GM18511 (cell line): ENCODE measurements around the gene SPATA16.
"Not testable (repeated sequence)": the region's sequence is repeated elsewhere in the genome, so short reads cannot be mapped to it uniquely, and the experiment has no call there.

Experiments used
- ATAC-seq: cut with Tn5 transposase; IDR thresholded peaks from one replicate; pipeline ENCODE4 v1.9.1; 2021; ENCODE audit warnings: mild to moderate bottlenecking, moderate library complexity; ENCODE audit not compliant: unreplicated experiment

Gene SPATA16

DNA sequence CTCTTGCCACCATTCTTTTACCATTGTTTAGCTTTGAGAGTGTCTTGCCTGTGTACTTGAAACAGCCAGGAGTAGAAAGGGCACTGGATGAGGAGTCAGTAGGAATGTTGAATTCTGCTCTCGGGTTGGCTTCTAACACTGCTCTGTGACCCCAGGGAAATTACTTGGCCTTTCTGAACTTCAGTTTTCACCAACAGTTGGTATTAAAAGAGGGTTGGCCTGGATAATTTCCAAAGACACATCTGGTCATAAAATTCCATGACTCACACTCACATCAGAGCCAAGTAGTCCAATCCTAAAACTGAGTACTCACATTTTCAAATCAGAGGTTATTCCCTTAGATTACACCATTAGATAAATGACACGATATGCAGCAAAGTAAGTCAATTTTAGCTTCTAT, 248.9 kb downstream of the SPATA16 start:
- ATAC-seq: no peak

DNA sequence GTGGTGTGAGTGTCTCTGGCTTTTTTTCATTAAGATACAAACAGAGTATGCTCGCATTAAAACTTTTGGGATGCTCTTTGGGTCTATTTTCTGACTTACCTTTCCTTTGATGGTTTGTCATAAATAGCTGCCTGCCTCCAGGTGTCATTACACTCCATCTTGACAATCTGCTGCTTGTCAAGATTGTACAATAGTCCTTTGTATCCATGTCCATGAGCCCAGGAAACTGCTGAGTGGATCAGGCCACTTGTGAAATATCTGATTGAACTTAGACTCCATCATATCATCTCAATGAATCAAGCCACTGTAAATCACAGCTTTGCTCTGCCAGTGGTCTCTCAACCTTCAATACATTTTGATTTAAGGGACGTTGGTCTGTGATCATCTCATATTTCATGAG, 255.3 kb downstream of the SPATA16 start:
- no peak for ATAC-seq

DNA sequence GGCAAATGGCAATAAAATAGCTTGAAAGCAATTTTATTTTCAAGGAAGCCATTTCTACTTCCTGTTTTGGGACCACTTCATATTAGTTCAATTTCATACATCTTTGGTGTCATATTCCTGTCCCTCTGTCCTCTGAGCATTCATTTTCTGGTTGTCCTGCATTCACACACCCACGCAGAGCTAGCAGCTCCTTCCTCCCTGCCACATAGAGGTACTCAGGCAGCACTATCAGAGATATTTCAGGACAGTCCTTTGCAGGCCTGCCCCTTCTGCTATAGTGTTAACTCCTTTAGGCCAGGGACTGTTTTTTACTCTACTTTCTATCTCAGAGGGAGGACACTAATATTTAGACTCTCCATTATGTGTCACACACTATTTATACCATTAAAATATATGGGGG, 258.5 kb downstream of the SPATA16 start:
- ATAC-seq: no peak

DNA sequence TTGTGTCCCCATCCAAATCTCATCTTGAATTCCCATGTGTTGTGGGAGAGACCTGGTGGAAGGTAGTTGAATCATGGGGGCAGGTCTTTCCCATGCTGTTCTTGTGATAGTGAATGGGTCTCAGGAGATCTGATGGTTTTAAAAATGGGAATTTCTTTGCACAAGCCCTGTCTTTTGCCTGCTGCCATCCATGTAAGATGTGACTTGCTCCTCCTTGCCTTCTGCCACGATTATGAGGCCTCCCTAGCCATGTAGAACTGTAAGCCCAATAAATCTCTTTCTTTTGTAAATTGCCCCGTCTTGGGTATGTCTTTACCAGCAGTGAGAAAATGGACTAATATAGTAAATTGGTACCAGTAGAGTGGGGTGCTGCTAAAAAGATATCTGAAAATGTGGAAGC, 261.7 kb downstream of the SPATA16 start:
- not testable (repeated sequence) for ATAC-seq

DNA sequence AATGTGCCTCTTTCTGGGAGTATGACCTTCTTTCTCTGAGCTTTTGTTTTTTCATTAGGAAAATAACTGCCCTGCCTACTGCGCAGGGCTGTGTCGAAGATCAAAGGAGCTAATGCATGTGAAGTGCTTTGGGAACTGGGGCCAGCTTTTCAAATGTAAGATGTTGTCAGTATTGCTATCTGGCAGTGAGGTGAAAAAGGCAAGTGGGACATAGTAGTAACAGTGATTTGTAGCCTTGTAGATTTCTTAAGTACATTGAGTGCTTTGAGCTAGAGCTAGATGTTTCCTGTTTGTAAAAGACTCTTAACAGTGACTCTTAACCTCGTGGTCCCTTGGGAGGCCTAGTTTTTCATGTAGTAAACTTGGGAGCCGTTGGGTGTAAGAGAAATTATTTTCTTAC, 264.0 kb downstream of the SPATA16 start:
- ATAC-seq: no peak

DNA sequence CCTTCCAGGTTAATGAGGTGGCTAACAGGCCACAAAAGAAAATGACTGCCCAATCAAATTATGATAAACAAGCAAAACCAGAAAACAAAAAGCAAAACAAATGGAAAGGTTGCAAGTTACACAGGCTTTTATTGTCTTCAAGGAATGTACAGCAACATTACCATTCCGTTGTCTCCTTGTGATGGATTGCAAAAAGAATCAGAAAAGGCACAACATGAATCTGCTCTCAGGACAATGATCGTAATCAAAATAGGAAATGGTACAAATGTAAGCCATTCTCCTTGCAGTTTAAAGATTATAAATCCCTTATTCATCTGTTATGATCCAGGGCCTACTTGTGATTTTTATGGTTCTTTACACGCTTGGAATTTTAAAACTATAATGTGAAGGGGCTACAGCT, 264.7 kb downstream of the SPATA16 start:
- no peak for ATAC-seq

DNA sequence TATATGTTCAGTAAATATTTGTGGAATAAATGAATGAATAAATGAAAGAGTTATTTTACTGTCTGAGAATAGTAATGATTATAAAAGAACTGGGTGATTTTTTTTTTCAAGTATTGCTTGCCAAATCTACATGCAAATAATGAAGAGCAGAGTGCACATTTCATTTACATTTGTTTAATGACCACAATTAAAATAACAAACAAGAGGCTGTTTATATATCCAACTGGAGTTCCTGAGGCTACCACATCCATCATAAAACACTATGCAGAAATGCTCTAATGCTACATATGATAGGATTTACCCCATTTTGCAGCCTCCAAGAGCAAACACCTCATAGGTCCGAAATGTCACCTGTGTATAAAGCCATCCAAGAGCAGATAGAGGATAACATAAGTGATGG, 266.0 kb downstream of the SPATA16 start:
- ATAC-seq: no peak

DNA sequence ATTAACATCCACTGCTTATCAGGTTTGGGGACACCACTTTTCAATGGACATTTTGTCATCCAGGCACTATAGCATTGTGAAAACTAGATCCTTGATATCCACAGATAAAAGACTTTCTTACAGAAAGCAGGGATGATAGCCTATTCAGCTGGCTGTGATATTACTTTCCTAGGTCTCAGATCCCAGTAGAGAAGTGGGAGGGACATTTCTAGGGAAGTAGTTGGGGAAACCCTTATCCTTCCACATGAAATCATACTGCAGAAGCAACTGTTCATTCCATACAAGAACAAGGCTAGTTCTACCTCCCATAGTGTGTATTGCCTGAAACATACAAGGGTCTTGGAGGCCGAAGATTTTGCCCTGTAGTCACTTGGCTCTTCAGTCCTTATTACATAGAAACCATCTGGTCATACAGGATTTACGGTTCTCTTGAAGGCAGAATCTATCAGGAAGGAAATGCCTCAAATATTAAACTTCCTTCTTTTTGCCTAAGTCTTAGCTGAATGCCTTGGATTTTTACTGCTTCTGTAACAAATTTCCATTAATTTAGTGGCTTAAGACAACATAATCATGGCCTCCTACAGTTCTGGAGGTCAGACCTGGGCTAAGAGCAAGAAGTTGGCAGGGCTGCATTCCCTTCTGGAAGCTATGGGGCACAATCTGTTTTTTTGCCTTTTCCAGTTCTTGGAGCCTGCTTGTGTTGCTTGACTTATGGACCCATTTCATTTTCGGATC, 271.1 kb downstream of the SPATA16 start:
- no peak for ATAC-seq

DNA sequence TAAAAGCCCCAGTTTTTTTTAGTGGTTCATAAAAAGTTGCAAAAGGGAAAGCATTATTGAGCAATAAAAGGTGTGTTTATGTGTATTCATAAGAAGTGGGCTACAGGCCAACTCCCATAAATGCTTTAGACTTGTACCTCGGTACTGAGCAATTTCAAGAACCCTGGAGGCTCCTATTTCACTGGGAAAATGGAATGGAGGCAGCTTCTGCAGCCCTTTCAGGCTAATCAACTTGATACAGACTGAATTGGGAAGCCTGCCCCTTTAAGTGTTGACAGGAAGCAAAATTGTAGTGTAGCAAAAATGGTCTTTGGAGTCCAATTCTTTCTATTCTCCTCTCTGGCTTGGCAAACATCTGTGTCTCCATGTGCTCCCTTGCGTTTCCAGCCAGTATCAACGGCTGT, 271.7 kb downstream of the SPATA16 start:
- no peak for ATAC-seq

DNA sequence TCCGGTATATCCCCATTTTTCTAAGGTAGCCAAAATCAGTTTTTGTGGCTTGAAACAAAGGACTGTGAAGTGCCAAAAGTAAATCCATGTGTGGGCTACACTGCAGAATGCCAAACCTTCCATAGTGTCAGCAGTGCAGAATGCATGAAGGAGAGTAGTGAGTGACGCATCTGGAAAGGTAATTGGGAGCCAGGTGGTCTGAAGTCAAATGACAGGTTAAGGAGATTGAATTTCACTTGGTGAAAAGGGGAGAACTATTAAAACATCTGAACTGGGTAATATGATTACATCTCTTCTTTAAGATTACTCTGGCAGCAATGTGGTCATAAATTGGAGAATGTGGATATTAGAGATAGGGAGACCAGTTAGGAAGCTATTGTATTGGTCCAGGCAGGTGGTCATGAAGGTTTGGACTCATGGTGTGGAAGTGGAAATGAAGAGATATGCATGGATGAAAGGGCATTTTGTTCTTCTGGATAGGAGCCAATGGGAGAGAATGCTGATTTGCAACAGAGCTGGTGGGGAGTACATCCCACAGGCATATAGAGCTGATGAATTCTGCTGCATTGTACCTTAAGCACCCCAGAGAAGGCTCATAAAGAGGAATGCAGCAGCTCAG, 272.3 kb downstream of the SPATA16 start:
- ATAC-seq: no peak

DNA sequence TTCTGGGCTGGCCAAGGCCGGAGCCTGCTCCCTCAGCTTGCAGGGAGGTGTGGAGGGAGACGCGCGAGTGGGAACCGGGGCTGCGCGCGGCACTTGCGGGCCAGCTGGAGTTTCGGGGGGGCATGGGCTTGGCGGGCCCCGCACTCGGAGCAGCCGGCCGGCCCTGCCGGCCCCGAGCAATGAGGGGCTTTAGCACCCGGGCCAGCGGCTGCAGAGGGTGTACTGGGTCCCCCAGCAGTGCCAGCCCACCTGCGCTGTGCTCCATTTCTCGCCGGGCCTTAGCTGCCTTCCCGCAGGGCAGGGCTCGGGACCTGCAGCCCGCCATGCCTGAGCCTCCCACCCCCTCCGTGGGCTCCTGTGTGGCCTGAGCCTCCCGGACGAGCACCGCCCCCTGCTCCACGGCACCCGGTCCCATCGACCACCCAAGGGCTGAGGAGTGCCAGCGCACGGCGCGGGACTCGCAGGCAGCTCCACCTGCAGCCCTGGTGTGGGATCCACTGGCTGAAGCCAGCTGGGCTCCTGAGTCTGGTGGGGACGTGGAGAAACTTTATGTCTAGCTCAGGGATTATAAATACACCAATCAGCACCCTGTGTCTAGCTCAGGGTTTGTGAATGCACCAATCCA, 274.2 kb downstream of the SPATA16 start:
- not testable (repeated sequence) for ATAC-seq

DNA sequence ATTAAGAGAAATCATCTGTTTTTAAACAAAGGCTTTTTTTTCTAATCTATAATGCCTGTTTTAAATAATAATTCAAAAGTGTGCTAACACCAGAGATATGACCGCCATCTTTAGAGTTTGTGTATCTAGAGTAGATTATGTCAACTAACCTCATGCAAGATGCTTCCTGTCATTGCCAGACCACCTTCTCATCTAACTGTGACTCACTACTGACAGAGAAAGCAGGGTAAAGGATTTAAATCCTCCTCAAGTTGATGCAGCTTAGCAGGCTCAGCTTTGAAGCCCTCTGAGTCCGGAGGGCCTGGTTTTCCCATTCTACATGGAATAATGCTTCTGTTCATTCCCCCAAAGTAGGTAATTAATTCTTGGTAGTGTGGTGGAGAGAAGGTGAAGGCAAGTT, 282.0 kb downstream of the SPATA16 start:
- no peak for ATAC-seq

DNA sequence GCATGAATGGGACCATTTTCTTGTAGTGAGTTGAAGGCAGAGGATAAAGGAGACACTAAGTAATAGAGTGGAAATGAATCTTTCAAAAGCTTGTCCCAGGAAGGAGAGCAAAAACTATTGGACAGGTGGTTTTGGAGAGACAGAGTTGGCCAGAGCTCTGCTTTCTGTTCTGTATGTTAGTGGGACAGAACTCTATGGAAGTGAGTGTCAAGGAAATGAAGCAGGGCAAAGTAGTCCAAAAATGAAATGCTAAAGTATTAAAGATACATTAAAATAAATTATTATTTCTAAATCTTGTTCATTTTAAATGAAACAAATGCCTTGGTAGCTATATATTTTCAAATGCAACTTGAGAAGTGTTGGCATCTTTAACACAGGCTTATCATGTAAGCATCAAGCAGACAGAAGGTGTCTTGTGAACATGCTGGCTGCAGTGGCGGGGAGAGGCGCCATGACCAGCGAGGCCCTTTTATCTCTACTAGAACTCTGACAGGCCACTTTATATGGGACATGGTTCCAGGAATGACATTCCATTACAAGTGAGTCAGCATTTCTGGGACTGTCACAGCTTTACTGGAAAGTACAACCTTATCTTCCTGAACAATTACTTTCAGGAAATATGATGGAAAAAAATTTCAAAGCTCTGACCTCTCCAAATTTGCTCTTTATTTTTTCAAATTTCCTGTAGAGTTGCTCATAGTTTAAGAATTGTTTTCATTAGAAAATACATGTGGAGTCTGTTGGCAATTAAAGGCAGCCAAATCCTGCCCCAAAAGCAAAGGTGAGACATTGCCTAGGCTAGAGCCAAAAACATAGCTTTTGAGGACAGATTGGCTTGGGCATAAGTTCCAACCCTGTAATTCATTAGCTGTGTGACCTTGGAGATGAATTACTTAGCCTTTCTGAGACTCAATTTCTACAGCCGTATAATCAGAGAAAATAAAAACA, 284.0 kb downstream of the SPATA16 start:
- no peak for ATAC-seq

DNA sequence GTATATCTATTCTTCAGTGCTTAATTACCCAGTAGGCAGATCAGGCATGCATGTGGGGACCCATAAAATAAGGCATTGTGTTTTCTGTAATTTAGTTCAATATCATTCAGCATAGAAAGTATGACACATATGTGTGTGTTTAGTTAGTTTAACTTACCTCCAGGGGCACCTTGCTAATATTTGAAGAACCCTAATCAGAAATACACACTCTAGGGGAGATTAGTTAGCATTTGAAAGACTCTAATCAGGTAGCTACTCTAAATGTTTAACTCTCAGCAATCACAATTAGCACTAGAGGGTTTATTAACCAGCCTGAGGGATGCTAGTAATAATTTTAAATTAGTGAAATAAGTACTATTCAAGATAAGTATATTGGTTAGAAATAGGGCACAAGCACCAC, 286.0 kb downstream of the SPATA16 start:
- ATAC-seq: no peak

DNA sequence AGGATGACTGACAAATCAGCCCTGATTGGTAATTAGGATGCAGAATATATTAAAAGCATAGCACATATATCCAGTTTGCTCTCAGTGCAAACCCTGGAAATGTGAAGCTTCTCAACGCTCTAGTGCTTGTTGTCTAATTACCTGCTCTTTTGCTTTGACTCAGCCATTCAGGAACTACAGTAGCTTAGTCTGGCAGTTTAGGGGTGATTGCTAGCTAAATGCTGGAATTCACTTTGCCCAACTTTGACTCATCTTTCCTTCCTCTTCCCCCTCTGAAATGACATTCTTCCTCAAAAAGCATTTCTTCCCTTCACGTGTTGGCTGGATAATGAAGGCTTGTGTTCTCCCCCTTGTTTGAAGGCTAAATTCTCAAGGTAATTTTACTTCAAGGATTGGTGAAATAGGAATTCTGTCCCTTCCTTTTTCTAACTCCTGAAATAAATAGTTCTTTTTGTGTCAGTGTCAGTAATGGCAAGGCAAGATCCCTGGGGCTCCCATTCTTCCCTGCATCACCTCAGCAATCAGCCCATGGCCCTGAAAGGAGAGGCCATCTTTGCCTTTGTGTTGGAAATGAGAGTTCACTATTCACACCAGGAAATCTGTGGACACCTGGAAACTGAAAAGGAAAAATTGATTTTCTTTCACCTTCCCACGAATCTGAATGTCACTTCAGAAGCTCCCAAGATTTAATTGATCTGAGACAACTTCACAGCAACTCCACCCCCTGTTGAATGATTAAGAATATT, 286.9 kb downstream of the SPATA16 start:
- no peak for ATAC-seq

DNA sequence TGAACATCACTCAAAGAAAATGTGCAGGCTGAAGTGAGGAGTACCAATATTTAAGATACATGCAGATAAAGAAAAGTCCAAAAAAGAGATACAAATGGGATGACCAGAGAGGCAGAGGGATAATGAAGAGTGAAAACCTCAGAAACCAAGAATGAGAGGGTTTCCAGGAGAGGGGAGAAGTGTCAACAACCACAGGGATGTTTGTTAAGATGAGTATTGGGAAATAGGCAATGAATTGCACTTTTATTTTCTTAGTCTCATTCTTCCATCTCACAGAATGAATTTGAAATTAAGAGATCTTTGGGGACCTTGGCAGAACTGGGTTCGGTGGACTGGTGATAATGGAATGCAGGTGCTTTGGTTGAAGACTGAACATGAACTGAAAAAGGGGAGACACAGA, 288.0 kb downstream of the SPATA16 start:
- no peak for ATAC-seq

DNA sequence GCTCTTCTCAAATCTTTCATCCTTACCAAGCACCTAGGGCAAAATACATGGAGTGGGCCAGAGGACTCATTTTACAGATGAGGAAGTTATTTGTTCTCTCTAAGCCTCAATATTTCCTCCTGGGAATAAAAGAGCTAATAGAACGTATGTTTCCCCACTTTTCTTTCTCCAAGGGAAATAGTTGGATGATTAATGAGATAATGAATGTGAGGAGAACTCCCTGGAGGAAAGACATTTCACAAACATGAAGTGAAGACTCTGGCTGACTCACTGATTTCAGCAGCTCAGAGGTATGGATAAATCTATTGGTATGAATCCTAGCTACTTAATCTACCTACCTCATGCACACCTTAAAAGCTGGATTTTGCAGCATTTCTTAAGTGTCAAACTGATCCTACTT, 292.1 kb downstream of the SPATA16 start:
- no peak for ATAC-seq

DNA sequence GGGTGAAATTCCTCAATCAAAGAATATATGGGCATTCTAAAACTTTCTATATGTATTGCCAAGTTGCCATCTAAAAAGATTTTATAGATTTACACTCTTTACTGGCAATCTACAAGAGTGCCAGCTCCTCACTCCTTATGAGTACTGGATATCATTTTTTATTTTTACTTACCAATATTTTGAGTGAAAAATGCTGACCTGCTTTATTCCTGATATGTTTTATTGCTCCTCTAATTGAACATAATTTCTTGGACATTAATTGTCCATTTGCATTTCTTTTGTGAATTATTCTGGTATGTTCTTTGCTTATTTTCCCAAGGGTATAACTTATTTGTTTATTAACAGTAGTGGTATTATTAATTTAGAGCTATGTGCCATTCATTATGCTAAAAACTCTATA, 293.7 kb downstream of the SPATA16 start:
- no peak for ATAC-seq

DNA sequence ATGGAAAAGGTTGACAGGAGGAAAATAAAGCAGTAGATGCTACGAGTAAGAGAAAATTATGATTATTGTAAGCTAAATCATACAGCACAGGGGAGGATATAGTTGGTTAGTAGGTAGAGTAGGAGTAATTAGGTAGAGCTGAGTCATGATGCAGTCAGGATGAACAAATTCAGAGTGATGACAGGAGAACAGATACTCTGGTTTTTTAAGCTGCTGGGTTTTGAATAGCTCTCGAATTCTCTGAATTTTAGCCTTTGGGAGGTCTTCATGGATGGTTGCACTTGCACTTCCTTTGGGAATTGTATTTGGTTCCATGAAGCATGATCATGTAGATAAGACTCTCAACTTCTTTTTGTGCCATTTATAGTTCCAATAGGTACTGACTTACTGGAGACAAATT, 294.3 kb downstream of the SPATA16 start:
- peak; percentile 11 for ATAC-seq

DNA sequence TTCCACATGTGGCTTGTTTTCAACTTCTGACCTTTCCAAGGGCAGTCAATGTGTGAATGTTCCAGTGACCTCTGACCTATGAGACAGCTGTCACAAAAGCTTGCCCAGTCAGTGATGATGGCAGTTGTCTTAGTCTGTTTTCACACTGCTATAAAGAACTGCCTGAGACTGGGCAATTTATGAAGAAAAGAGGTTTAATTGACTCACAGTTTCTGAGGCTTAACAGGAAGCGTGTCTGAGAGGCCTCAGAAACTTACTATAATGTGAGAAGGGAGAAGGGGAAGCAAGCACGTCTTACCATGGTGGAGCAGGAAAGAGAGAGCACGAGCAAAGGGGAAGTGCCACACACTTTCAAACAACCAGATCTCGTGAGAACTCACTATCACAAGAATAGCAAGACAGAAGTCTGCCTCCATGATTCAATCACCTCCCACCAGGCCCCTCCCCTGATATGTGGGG, 294.9 kb downstream of the SPATA16 start:
- peak; percentile 83 for ATAC-seq
